Suprapubic skin (tissue), 4 donors: ENCODE measurements around the gene LPP.

Experiments used
- CTCF ChIP-seq, 2 donors: fragments of 200-600 bp in 1 of 2; fragments of 450-650 bp in 1 of 2; sonication (generic) in 1 of 2; IDR thresholded peaks; one replicate each; pipeline ENCODE4 v1.5.1; 2016 to 2019; ENCODE audit warnings: antibody characterized with exemption in 2 of 2, mild to moderate bottlenecking in 1 of 2, moderate library complexity in 1 of 2
- EP300 ChIP-seq: sonication (generic); formaldehyde crosslinking; IDR thresholded peaks from one replicate; pipeline ENCODE4 v1.6.1; 2017; ENCODE audit warnings: antibody characterized with exemption
- POLR2A ChIP-seq, 2 donors: fragments of 450-650 bp; IDR thresholded peaks; one replicate each; pipeline ENCODE4 v1.6.1; 2017; ENCODE audit warnings: antibody characterized with exemption in 2 of 2, mild to moderate bottlenecking in 2 of 2, moderate library complexity in 2 of 2
- POLR2AphosphoS5 ChIP-seq, 3 donors: sonication (generic); formaldehyde crosslinking; IDR thresholded peaks; one replicate each; pipeline ENCODE4 v1.6.1; 2017; ENCODE audit warnings: antibody characterized with exemption in 3 of 3

- TF ChIP-seq POLR2A (IDR thresholded peaks at IDR 0.05) (no peak), CTCF (IDR thresholded peaks at IDR 0.05) (no peak), EP300 (no peak), POLR2AphosphoS5 (IDR thresholded peaks at IDR 0.05) (no peak)
These were observed 319.1 kb downstream of the LPP start for GRCh38 chr3:188473045-188473444.
